HG03378 (cell line): ENCODE data around the gene AUH.

Experiments used
- ATAC-seq: cut with Tn5 transposase; IDR thresholded peaks from one replicate; pipeline ENCODE4 v1.9.1; 2021; ENCODE audit warnings: mild to moderate bottlenecking, moderate library complexity; ENCODE audit not compliant: unreplicated experiment

Gene AUH

DNA sequence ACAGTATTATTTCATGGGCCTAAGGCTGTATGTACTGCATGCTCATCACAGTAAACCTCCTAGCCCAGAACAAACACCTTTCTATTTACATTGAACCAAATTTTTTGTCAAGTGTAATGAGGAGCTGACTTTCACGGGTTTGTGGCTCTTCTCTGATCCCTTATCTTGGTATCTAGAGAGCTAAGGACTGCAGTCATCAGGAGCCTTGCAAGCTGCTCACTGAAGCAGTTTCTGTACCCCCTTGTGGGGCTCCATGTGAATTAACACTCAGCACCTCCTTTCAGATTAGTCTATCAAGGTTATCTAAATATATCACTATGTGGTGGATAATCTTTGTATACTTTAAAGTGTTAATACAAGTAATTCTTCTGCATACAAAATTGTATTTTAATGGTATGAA is 108.2 kb downstream of the AUH start:
- ATAC-seq = no peak

DNA sequence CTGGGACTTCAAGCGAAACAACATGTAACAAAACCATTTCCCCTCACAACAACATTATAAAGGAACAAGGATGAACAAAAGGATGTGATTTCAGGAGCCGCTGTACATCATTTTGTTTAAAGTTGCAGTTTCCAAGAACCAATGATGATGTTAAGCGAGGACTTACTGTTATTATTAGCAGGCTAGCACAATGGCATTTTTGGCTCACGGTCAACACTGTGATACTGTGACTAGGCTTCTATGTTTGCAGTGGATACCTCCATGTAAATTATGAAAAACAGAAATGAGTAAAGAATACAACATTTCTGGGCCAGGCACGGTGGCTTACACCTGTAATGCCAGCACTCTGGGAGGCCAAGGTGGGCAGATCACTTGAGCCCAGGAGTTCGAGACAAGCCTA is 113.0 kb downstream of the AUH start:
- ATAC-seq = no peak

DNA sequence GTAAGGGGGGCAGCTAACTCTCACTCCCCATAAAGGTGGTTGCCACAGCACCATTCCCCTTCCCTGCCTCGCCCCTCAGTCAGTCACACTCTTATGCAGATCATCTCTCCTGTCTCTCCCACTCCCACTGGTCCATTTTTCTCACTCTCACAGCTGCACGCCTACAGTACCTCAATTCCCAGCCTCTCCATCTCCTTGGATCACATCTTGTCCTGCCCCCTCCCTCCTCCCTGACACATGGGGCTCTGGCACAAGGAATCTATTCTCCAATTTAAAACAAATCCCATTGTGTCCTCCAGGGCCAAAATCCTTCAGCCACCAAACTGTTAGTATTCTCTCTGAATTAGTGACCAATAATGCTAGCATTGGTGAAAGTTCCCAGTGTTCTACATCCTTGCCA is 114.4 kb downstream of the AUH start:
- no peak for ATAC-seq

DNA sequence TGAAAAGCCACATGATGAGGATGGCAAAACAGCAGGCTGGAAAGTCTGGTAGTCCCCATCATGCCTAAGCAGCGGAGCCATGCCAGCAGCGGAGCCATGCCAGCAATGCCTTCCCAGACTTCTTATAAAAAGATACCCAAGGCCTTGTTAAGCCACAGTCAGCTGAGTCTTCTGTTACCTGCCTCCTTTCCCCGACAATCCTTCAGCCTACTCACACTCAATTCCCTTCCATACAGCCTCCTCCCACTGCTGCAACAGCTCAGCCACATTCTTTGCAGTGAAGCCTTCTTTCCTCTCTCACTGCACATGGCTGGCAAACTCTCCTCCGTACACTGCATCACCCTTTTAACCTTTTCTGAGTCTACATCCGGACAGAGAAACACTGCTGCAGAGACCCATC is 114.9 kb downstream of the AUH start:
- ATAC-seq = no peak

DNA sequence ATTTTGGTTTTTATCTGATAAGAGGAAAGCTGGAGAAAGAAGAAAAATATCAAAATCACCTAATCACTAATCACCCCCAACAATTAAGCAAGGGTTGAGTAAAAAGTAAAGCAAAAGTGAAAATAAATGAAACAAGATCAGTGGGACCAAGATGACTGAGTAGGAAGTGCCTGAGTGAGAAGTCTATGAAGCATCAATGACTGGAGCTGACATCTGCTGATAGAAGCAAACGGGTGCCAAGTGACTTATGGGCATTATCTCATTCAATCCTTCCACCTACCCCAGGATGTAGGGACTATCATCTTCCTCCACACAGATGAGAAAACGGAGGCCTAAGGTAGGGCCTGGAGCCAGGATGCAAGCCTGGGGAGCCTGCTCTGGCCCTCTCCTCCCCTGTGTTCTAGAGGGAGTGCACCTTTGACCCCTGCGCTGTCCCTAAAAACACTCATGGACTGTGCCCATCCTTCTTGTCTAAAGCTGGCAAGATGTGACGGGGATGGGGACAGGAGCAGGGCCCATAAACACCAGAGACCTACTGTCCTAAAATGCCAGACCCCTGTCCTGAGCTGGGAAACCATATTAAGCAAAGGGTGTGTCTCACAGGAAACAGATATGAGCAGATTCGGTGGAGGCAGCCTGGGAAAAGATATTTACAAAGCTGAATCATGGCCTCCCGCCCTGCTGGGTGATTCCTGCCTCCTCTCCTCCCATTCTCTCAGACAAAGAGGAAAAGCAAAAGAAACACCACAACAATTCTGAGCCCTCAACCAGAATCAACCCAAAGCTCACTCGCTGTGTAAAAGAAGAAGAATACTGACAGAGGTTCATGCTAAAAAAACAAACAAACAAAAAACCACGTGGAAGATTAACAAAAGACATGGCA is 116.0 kb downstream of the AUH start:
- no peak for ATAC-seq

DNA sequence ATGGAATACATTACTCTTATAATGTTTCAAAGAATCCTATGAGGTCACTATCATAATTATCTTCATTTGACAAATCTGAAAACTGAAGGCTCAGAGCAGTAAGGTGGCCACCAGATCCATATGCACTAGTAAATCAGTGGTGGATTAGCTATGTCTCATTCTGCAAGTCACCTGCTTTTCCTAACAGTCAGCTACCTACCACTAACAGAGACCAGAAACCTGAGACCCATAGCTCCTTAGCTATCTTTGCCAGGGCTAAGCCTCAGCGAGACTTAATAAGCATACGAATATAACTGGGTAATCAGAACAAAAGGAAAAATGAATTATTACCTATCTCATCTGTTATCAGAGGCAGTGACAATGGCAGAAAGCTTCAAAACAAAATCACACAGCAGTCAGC is 118.7 kb downstream of the AUH start:
- no peak for ATAC-seq

DNA sequence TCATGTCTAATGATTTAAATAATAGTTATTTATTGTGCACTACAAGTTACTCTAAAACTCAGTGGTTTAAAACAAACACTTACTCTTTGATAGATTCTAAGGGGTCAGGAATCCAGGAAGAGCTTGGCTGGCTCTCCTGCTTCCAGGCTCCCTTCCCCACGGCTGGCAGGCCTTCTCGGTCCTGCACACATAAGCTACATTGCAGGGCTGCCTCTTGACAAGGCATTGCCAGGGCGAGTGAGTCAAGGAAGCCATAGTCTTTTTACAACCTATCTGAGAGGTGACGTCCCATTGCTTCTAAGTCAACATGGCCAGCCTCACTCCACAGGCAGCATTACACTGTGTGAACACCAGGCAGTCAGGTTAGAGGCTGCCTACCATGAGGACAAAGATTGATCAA is 119.8 kb downstream of the AUH start:
- ATAC-seq = no peak

DNA sequence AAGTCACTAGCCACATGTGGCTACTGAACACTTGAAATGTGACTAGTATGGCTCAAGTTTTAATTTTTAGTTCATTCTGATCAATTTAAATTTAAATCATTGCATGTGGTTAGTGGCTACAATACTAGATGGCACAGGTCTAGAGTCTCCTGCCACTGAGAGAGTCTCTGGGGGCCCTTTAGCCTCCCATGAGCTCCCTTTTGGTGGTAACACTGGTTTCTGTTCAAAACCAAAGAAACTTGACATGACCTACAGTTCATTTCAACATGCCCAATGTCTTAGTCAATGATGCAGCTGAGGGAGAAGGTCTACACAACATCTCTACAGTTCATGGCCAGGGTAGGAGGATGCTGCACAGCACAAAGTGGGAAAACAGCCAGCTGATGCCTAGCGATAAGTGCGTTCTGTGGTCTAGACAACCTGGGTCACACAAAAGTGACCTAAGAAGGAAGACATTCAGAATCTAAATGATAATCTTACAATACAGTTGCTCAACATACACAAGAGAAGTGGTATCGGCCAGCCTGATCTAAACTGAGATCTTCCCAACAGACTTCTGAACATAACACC is 121.0 kb downstream of the AUH start:
- ATAC-seq = no peak

DNA sequence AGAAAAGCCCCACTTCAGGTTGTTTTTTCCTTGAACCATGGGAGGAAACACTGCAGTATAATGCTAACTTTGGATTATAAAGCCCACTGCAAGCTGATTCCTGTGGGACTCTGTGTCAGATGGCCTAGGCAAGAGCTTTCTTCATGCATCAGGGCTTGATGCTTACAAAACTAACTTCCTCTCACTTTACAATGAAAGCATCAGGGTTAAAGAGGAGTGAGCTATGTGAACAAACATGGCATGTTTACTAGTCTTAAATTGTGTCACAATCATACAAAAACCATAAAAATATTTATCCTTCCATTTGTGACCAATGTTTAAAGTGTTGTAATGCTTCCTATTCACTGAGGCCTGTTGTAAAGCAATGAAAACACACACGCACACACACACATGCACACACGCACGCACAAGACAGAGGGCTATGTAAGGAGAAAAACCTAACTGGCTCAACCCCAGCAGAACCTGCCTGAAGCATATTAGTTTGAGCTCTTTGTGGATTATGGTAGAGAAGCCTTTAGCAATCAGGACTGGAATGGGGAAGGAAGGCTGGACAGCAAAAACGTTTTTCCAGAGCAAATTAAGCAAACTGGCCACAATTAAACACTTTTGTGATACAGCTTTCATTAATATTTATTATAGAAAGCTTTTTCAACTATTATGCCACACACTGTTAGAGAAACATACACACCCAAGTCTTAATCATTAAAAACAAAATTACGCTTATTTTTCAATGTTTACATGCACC is 122.2 kb downstream of the AUH start:
- no peak for ATAC-seq

DNA sequence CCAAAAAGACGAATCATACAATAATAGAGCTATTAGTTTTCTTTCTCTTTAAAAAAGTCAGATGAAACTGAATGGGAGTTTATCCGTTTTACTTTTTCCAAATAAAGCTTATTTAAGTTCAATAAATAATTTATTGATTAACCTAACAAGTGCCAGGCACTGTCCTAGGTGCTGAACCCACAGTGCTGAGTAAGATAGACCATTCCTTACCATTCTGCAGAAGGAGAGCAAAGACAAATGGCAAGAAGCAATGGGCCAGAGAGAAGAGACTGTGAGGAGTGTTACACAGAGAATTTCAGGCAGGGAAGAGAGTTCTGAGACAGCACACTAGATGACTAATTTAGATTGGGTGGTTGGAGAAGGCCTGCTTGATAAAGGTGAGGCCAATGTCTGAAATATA is 127.2 kb downstream of the AUH start:
- ATAC-seq = no peak

DNA sequence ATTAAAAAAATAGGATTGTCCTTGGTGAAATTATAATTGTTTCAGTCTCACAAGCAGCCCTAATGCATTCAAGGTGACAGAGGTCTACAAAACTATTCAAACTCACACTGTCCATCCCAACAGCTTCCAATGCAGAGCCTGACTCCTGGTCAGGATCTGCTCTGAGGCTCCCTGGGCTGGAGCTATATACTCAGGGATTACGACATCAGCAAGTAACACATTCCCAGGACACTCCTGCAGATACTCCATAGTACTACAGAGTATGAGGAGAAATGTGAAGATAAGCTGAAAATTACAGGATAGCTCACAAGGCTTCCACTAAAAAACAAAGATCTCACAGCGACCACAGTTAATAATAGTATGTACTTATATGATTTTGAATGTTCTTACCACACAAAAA is 130.1 kb downstream of the AUH start:
- no peak for ATAC-seq

DNA sequence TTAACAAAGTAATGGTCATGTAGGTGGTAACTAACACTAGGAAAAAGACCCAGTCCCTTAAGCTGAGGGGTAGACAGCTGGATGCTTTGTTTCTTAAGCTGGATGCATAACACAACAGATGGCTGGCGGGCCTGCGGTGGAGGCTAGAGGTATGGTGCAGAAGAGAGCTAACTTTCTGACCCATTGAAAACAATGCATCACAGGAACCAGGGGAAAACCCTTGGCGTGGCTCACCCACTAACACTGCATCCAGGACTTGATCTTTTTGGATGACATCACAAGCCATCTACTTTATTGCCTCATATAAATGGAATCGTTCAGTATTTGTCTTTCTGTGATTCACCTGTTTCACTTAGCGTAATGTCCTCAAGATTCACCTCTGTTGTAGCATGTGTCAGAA is 138.7 kb downstream of the AUH start:
- no peak for ATAC-seq

DNA sequence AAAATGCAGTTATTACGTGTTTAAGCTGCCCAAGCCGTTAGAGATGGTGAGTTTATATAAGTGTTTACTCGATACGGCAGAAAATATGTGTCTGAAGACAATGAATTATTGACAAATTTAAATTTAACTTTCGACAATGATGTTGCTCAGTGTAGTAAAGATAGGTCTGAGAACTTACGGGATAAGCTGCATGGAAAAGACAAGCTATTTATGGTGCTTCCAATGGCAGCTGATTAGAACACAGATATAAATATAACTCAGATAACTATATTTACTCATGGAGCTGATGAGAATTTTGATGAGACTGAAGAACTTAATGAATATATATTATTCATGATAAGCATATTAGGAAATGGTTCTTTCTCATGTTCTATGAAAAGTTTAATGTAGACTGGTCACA is 139.3 kb downstream of the AUH start:
- no peak for ATAC-seq

DNA sequence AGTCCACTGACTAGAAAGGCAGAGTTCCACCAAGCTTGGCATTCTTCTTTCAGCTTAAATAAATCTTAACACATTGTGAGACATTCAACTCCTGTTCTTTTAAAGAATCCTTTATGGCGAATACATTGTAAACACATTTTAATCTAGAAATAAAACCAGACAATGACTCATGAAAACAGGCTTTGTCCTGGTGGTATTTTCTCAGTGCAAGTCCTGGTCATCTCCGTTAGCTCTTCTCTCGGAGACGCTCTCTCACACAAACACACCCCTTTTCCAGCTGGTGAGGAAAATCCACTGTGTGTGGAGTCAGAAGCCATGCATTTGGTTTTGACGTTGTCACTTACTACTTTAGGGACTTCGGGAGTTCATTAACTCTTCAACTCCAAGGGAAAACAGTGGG is 140.4 kb downstream of the AUH start:
- no peak for ATAC-seq

DNA sequence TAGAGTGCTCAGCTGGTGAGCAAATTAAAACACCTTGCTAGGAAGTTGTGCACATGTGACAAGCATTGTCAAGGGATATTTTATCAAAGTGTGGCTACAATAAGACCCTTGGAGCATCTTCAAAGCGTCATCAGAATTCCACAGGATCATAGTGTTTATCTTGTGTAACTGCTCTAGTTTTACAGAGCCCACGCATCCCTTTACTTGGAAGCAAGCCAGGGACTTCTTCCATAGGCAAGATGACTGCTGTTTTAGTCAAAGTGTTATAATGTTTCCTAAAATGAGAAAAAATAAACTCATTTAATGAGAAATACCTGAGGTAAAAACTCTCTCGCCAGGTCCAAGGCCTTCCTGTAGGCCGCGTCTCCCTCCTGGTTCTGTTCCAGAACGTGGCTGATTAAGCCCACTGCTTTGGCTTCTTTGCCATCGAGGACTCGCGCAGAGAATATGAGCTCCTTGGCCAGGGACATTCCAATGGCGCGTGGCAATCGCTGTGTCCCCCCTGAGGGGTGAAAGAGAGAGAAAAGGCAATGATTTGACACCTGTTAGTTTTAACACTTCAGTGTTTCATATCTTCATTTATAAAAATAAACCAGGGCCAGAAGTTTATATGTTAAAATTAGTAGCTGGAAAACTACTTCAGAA is 141.1 kb downstream of the AUH start:
- ATAC-seq = no peak

DNA sequence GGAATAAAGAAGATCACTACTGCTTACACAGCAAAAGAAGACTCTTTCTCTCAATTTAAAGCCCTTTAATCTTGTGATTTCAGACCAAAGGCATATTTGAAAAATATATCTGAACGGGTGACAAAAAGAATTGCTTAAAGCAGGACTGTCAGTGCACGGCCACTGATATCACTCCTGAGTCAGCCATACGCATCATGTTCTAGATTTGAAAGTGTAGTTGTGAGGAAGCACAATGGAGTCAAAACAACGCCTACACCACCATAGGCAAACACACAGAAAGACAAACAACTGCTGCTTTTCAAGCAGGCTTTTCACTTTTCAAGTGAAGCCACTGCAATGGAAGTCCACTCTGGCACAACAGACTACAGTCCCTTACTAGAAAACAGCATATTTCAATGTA is 141.7 kb downstream of the AUH start:
- ATAC-seq = no peak

DNA sequence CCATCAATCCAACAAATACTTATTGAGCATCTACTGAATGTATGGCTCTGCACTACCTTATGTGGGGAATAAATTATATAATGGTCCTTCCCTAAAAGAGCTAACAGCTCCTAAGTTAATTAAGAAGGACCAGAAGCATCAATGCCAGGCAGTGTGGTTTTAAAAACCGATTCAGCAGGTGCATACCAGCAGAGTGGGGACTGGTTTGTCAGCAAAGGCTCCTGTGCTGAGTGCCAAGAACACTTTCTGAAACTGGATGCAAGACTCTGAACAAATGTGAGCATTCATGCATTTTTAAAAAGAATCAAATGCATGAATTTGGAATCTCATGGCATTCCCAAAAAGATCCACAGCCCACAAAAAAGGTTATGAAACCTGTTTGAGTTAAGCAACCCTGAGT is 142.2 kb downstream of the AUH start:
- ATAC-seq = no peak

DNA sequence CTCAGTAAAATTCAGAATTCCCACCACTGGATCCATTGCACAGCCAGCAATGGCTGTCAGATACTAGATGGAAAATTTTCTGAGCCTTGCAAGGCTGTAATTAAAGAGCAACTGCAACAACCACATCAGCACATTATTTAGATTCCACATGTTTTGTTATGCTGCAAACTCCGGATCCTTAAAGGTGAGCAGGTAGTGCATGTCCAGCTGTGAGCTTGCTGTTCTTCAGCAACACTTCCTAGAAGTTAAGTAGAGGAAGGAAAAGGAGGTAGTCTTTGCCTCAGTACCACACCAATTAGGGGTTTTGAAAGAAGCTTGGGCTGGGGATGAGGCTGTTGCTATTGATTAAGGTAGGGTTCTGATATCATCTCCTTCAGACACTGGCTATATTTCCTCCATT is 144.3 kb downstream of the AUH start:
- ATAC-seq = no peak

DNA sequence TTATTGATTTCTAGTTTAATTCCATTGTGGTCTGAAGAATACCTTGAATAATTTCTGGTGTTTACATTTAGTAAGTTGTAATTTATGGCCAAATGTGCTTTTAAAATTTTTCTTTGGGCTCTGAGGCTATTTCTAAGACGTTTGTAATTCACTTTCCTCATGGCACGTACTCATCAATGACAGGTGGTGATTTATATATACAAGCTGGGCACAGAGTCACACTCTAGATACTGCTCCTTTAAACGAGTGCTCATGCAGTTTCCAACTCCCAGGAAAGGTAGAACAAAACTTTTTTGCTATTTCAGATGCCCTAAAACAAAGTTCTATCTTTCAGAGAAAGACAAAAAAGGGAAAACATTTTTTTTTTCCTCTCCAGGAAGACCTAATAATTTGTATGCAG is 146.9 kb downstream of the AUH start:
- no peak for ATAC-seq

DNA sequence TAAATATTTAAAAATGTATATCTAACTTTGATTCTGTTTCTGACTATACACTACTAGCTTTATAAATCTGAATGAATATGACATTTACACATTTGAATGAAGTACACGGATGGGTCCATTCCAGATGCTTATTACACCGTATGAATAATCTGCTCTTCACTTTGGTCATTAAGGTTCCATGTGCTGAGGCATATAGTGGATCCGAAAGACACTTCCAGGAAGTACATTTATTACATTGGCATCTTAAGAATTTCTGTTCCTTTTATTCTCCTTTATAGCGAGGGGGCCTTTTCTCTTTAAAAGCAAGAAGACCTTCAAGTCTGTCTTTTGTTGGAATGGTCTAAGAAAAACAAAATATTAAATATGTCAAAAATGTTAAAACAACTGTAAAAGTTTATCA is 147.6 kb downstream of the AUH start:
- ATAC-seq = no peak

DNA sequence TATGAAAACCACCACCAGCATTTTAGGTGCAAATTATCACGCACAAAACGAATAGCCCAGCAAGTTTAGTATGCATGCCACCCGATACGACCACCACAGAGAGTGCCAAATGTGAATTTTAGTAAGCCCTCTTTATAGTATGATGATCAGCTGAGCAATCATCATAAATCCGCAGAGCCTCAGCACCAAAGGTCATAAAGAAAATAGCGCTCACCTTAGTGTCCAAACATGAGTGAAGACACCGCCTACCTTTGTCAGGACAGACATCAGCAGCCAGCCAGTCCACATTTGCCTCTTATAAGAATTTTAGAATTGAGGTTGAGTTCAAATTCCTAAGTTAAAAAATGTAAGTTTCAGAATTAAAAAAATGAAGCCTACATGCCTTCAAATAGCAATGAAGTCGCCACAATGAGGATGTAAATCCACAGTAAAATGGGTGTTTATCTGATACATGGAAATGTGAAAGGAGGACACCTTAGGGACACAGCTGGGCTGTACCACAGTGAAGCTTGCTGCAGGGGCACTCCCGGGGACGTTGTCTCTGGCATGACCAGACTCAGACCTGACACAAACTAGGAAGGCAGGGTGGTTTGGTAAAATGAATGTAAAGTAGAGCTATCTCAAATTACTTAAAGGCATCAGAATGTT is 149.0 kb downstream of the AUH start:
- no peak for ATAC-seq
